ENCODE data around the gene TNNT2.

DNA sequence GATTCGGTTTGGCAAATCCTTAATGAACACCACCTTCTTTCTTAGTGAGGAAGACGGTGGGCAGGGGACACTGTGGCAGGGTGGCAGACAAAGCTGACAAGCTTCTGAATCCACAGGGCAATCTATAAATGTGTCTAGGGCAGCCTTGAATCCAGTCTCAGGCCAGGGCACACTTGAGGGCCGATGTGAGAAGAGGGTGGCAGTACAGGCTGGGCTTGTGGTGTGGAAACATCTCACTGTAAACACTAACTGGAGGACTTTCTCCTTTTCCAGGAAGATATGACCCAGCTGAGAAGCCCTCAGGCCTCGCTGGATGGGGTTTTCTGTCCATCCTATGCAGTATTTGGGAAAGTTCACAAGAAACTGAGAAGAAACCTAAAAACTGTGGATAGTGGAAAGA is 47.7 kb downstream of the TNNT2 start:
- TF ChIP-seq POLR2A (IDR thresholded peaks at IDR 0.05; ENCODE audit: low read depth, low read length) (no peak), MAFK (IDR thresholded peaks at IDR 0.05; ENCODE audit: low read depth, low read length) (no peak), RAD21 (IDR thresholded peaks at IDR 0.05; ENCODE audit: low read length) (no peak), SMC3 (IDR thresholded peaks at IDR 0.05; ENCODE audit: low read depth, low read length) (no peak), MAZ (IDR thresholded peaks at IDR 0.05; ENCODE audit: borderline replicate concordance, low read depth, low read length) (no peak), CEBPB (IDR thresholded peaks at IDR 0.05; ENCODE audit: low read depth, low read length) (no peak), FOS (IDR thresholded peaks at IDR 0.05; ENCODE audit: low read depth, low read length) (no peak), USF2 (IDR thresholded peaks at IDR 0.05; ENCODE audit: low read depth, low read length) (no peak)
- TF ChIP-seq, protein P1, sequence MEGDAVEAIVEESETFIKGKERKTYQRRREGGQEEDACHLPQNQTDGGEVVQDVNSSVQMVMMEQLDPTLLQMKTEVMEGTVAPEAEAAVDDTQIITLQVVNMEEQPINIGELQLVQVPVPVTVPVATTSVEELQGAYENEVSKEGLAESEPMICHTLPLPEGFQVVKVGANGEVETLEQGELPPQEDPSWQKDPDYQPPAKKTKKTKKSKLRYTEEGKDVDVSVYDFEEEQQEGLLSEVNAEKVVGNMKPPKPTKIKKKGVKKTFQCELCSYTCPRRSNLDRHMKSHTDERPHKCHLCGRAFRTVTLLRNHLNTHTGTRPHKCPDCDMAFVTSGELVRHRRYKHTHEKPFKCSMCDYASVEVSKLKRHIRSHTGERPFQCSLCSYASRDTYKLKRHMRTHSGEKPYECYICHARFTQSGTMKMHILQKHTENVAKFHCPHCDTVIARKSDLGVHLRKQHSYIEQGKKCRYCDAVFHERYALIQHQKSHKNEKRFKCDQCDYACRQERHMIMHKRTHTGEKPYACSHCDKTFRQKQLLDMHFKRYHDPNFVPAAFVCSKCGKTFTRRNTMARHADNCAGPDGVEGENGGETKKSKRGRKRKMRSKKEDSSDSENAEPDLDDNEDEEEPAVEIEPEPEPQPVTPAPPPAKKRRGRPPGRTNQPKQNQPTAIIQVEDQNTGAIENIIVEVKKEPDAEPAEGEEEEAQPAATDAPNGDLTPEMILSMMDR (conservative IDR thresholded peaks at IDR 0.05; ENCODE audit: low read depth, low read length): no peak

All from IMR-90 (cell line).